ENCODE results near the gene TPT1.
A peak's percentile ranks its signal among the peaks of the same experiment; 100 is the strongest.

The TPT1 gene

DNA sequence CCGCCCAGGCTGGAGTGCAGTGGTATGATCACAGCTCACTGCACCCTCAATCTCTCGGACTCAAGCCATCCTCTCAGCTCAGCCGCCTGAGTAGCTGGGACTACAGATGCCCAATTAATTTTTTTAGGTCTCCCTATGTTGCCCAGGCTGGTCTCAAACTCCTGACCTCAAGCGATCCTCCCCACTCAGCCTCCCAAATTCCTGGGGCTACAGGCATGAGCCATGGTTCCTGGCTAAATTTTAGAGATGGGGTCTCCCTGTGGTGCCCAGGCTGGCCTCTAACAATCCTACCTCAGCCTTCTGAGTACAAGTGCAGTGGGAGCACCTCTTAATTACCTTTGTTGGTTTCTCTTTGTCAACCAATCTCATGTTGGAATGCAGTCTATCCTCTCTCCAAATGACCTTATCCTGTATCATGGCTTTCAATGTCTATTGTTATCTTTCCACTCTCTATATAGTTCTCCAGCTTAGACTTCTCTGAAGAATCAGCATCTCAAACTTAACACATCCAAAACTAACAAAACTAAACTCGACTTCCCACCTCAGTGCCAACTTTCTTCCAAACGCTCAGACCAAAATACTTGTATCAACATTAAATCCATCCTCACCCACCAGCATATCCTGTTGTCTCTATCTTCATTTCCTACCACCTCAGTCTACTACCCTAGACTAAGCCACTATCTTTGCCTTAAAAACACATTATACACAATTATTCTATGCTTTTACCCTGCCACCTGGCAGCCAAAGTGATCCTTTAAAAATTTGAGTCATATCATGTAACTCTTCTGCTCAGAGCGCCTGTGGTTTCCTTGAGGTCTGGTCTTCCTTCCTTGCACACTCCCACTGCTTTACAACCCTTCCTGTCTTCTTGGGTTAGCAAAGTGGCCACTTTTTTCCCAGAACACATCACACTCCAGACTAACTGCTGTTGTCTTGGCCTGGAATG is 6.7 kb downstream of the TPT1 start:
- DNase-seq (ENCODE audit: low read depth) = no peak

DNA sequence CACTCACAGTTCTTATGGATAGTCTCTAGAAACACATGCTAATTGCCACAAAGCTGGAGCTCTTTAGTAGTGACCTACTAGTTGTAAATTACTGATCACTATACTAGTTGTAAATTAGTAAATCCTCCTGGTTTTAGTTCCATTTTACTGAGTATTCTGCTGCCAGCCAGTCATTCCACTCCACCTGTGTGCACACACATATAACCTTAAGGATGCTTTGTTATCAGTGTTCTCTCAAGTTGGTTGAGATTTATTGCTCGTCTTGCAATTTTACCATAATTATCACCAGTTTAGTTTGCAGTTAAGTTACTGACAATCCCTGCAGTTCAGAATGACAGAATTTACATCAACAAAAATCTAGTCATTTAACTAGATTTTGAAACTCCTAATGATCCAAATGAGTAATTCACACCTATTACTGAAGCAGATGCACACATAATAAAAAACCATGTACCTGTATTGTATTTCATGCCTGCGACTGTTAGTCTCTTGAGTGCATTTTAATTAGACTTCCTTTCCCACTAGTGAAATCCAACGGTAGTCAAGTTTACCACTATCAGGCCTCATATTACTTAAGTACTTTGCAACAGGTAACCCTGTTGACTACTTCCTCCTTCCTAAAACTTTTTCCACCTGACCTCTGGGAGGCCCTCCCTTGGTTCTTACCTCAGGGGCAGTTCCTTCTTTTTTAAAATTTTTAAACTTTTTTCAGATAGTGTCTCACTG is 7.6 kb downstream of the TPT1 start:
- no peak for DNase-seq (ENCODE audit: low read depth)

DNA sequence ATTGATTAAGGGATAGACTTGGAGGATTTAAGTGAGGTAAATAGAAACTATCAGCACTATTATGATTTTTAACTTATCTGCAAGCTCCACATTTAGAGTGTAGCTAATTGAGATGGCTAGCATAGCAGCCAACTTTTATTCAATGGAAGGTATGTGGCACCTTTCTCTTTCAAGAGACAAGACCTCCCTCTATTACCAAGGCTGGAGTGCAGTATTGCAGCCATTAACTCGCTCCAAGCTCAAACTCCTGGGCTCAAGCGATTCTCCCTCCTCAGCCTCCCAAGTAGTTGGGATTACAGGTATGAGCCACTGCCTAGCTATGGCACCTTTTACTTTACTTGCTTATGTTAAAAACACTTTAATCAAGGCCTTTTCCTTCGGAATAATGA is 8.2 kb downstream of the TPT1 start:
- no peak for DNase-seq (ENCODE audit: low read depth)

DNA sequence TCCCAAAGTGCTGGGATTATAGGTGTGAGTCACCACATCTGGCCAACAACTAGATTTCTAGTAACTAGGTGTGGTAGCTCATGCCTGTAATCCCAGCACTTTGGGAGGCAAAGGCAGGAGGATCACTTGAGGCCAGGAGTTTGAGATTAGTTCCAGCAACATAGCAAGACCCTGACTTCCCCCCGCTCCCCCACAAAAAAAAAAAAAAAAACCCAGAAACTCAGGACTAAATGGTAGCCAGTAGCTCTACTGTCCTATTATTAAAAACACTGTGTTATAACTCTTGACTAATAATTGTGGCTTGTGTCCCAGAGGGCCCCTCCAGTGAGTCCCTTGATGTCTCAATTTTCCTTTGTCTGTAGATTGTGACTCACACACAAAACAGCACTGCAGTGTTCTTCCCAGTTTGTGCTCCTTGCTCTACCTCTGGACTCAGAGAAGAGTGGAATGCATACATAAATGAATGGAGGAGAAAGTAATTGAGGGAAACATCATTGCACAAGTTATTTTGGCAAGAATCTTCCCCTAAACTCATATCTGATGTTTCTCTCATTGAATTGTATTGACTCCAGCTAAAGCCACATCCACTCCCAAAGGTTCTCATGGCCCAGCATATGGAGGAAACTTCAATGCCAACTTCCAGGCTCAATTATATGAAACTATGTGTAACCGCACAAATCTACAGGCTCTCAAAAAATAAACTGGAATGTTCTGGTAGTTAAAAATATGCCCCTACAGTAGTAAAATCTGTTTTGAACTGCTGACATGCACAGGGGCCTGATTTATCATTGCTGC is 8.8 kb downstream of the TPT1 start:
- DNase-seq (ENCODE audit: low read depth) = peak; percentile 65

DNA sequence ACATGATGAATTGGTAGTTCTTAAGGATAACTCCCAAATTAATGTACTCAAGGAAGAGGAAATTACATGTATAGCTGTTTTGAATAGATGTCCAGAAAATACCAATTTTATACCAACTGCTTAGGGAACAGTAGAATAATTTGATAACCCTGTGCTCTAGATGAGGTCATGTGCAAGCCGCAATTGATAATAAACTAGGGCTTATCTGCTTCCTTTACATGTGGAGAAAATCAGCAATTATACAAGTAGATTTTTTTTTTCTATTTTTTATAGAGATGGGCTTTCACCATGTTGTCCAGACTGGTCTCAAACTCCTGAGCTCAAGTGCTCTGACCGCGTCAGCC is 9.3 kb downstream of the TPT1 start:
- no peak for DNase-seq (ENCODE audit: low read depth)

DNA sequence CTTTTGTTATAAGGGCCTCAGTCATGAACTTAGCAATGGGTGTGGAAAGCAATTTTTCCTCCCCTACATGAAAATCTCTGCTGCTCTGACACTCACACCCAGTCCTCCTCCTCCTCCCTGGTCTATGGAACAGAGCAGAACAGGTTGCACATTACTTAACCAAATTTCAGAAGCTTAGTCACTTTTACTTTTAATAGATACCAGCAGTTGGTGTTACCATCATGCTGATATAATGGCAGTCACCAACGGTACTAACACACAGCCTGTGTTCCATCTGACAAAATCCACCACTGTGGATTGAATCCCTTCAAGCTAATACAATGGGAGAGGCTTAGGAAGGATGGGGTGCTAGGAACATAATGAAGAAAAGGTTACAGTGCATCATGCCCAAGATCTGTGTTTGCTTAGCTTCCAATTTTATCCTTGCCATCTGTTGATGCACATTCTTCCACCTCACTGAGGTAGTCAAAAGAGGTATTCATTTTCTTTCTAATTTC is 9.8 kb downstream of the TPT1 start:
- DNase-seq (ENCODE audit: low read depth) = no peak

DNA sequence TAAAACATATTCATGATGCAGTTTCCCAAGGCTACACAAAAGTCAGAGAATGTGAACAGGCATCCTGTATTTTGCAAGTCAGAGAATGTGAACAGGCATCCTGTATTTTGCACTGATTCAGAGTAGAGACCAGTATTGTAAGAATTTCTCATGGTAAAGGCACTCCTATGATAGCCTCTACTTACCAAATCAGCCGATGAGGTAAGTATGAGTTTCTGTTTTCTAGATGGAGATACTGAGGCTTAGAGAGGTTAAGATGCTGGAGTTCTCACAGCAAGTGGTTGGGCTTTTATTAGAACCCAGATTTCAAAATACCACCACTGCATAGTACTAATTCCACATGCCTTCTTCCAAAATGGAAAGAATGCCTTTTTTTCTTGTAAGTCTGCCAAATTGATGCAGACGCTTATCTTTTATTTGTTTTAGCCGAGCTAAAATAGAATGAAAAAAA is 12.3 kb downstream of the TPT1 start:
- no peak for DNase-seq (ENCODE audit: low read depth)

DNA sequence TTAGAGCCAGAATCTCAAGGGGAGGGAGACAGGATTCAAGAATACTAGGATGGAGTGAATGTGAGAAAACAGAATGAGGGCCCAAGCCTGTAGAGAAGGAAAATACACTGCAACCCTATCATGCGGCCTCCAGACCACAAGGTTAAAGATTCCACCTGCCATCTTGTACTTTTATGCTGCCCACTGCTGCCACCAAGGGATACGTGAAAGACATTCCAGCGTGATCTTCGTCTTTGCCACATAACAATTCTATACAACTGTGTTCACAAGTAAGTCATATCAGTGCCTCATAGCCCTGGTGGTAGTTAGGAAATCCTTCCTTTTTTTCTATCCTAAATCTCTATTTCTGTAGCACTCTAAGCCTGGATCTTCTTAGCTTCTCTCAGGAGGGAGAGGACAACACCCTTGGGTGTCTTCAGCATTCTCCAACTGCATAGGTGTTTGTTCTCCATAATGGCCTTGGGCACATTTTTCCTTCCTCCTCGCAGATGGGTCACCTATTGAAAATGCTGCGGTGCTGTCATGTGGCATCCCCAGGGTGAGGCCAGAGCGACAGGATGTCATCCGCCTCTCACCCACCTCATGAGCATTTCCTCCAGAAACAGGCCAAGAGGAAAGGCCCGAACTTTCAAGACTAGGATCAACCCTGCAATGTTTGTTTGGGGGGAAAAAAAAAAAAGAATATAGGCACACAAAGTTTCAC is 13.6 kb downstream of the TPT1 start:
- DNase-seq (ENCODE audit: low read depth) = no peak

DNA sequence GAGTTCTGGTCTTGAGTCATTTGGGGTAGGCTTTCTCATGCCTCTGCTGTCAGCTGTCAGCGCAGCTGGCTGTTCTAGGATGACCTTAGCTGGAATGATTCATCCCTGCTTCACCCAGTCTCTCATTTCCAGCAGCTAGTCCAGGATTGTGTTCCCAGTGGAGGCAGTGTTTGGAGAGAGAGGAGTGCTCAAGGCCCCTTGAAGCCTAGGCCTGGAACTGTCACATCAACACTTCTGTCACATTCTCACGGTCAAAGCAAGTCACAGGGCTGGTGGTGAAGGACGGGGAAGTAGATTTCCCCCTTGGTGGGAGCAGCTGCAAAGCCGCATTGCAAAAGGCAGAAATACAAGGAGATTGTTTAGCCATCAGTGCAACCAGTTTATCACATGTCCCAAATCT is 15.2 kb downstream of the TPT1 start:
- DNase-seq (ENCODE audit: low read depth) = peak; percentile 60

DNA sequence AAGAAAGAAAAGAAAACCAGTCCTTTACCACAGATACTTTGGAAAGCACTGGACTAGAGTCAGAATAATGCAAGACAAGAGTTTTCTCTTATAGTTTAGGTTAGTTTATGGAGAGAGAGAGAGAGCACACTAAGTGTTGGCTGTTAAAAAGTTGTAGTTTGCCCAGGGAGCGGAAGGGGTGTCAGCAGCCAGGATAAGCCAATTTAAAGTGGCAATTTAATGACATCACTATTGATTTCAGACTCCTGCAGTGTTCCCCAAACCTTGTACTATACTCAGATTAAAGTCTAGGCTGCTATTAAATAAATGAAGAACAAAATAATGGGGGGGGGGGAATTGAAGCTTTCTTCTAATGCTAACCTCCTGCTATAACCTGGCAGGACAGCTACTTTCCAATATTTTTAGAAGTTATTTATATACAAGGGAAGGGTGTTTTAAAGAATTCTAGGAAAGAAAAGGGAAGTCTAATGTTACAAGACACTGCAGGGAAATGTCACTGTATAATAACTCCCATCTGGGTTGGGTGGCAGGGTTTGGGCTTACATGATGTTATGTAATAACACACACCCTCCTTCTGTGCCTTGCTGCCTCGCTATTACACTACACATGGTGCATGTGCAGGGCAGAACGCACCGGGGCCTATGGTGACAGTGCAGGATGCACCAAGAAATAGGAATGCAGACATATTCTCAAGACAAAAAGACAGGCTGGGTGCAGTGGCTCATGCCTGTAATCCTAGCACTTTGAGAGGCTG is 19.9 kb downstream of the TPT1 start:
- no peak for DNase-seq (ENCODE audit: low read depth)

DNA sequence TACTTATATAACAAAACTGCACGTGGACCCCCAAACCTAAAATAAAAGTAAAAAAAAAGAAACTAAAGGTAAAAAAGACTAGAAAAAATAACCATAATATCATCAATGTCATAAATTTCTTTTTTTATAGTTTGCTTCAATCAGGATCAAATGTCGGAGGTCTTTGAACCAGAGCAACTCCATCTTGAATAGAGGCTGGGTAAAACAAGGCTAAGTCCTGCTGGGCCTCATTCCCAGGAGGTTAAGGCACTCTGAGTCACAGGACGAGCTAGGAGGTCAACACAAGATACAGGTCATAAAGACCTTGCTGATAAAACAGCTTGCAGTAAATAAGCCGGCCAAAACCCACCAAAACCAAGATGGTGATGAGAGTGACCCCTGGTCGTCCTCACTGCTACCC is 24.0 kb downstream of the TPT1 start:
- no peak for DNase-seq (ENCODE audit: low read depth)

DNA sequence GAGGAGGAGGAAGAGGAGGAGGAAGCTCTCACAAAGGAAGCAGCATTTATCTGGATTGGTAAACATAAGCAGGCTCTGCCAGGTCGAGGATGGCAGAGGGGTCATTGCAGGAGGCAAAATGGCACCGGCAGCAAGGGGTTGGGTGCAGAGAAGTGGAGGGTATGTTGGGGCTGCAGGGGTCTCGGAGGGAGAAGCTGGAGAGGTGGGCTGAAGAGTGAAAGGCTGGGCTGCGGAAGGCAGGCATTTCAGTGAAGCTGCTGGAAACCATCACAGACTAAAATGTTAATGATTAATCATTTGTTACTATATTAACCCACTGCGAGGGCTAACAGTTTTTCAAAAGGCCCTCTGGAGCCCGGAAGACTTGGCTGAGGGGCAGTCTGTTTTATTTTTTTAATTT is 24.6 kb downstream of the TPT1 start:
- DNase-seq (ENCODE audit: low read depth) = no peak

DNA sequence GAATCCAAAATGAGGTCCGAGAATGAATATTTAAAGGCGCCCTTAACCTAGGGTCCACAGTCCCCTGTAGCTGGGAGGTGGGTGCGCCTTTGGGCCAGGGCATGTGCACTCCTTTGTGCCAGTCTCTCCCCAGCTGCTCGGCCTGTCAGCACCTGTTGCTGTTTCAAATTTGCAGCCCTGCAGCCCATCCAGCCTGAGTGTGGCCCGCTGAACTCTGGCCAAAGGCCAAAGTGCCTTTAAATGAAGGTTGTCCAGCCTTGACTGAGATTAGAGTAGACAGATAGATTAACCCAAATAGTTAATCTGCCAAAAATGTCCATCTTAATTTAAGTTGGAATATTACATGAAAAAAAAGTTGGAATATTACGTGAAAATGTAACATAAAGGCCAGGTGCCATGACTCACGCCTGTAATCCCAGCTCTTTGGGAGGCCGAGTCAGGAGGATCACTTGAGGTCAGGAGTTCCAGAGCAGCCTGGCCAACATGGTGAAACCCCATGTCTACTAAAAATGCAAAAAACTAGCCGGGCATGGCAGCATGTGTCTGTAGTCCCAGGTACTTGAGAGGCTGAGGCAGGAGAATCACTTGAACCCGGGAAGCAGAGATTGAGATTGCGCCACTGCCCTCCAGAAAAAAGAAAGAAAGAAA is 25.3 kb downstream of the TPT1 start:
- DNase-seq (ENCODE audit: low read depth) = no peak

DNA sequence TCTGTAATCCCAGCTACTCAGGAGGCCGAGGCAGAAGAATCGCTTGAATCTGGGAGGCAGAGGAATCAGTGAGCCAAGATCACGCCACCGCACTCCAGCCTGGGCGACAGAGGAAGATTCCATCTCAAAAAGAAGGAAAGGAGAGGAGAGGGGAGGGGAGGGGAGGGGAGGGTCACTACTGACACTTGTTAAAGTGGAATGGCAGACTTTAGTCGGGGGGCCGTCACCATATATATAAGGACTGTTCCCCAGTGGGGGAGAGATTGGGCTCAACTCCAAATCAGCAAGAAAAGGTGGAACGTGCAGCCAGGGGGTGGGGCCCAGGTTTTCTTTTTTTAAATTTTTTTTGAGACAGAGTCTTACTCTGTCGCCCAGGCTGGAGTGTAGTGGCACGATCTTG is 26.2 kb downstream of the TPT1 start:
- no peak for DNase-seq (ENCODE audit: low read depth)

DNA sequence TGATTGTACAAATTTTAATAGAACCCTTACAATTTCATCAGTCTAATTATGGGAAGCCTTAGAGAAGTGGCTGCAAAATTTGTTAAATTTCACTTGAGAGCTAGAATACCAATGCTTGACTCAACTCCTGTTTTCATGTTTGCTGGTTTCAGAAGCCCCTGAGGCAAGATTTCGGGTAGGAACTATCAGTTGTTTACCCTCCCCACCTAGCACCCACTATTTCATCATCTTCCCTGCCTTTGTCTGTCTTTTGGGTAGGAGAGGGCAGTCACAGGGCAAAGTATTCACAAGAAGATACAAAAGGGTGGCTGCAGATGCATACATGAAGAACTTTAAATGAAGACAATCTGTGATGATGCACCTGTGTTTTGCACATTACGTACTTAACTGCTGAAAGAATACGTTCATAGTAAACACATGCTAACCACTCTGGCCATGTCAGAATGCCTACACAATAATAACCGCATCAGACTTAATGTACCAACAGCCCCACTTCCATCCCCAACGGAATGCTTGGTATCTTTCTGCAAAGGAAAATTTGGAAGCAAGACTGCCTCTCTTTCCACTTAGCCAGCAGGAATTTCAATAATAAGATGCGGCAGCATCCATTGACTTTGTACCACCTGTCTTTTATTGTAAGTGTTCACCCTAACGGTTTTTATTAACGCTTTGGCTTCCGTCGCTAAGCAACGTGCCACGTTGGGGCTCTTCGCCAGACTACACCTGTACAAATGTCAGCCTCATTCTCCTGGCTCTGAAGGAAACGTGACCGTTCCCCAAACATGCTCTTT is 30.4 kb downstream of the TPT1 start:
- no peak for DNase-seq (ENCODE audit: low read depth)

DNA sequence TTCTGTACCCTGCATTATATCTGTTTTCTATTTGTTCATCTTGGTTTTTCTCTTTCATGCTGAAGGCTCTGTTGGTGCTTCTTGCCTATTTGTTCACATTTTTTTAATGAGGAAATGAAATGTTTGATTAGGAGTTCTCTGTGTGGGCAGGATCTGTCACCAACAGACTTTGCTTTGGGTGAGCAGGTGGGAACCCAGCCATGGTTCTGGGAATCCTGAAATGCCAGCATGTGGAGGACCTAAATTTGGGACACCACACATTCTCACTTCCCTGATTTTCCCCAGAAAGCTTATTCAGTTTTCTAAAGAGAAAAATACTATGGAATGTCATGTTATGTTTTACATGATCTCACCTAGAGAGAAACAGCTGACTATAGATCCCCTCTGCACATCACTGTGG is 34.0 kb downstream of the TPT1 start:
- no peak for DNase-seq (ENCODE audit: low read depth)

DNA sequence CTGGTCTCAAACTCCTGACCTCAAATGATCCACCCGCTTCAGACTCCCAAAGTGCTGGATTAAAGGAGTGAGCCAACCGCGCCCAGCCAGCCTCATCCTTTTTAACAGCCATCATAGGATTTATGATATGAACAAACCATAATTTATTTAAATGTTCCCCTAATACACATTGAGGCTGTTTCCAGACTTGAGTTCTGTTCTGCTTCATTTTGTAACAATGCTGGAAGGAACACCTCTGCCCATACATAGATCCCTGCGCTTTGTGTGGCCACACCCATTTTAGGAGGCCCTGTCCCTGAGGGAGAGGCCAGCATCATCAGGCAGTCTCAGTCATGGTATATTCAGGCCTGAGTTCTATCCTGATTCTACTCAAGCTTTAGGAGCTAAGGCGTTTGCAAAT is 35.9 kb downstream of the TPT1 start:
- no peak for DNase-seq (ENCODE audit: low read depth)

DNA sequence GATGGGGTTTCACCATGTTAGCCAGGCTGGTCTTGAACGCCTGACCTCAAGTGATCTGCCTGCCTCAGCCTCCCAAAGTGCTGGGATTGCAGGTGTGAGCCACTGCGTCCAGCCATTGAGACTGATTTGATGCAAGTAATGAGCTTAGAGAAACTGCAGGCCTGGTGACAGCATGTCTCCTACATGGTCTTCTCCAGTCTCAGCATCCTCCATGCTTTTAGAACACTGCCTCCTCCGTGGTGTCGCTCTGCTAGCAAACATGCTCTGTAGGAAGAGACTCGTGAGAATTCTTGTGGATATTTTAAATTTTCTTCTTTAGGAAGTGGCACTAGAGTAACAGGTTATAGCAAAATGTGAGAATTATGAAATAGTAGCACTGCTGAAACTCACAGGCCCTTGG is 37.1 kb downstream of the TPT1 start:
- DNase-seq (ENCODE audit: low read depth) = no peak

DNA sequence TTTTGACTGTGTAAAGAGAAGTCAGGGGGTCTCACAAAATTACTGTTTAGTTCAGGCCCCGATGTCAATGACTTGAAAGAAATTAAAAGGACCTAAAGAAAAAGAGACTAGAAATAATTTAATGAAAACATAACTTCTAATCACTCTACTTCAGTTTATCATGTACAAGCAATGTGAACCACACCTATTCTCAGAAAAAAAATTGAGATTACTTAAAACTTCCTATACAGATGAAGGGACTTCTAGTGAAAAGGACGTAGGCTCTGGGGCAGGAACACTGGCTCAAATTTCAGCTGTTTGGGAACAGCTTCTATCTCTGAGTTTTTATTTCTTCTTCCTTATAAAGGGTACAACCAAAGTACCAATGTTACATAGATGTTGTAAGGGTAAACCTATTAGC is 38.0 kb downstream of the TPT1 start:
- no peak for DNase-seq (ENCODE audit: low read depth)

DNA sequence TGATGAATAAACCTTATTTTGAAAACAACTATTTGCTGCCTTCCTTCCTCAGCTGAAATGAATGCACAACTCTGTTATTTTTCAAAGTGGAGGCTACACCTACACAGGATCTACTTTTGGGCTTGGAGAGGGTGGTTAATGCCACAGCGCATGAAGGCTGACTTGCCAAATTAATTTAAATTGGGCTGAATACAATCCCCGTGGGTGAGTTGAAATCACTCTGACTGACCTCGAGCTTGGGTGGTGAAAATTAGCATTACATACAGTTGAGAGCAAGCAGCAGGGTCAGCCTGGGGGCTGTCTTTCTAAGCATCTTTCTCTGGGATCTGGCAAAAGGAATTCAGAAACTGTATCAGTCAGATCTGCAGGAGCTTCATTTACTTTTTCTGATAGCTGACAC is 38.5 kb downstream of the TPT1 start:
- DNase-seq (ENCODE audit: low read depth) = no peak

Data from HS-5 (cell line).